Right cardiac atrium (tissue), 5 donors: ENCODE data around the gene LILRB1. TPM values are rescaled to one million over a fixed set of nuclear protein-coding genes. Genes with fewer than 3 reads are reported as not detected.

Experiments used
- ATAC-seq, 2 donors: fragments of 200-7000 bp; cut with Tn5 transposase; one replicate each; pipeline versions ENCODE4 v1.8.0 to v1.9.1; 2020; ENCODE audit warnings: moderate library complexity in 2 of 2, mild to moderate bottlenecking in 1 of 2
- DNase-seq, 3 donors: peaks; one replicate each; pipeline ENCODE4 v3.0.0-alpha.2; 2020
- H3K27ac ChIP-seq: one replicate; pipeline ENCODE4 v1.5.1; 2013; ENCODE audit warnings: mild to moderate bottlenecking, low read length, control low read depth, moderate library complexity
- H3K27me3 ChIP-seq: one replicate; pipeline ENCODE4 v1.6.1; 2013; ENCODE audit not compliant: control insufficient read depth, insufficient read depth
- H3K4me1 ChIP-seq: one replicate; pipeline ENCODE4 v1.6.1; 2013; ENCODE audit warnings: low read length; ENCODE audit not compliant: control insufficient read depth, insufficient read depth
- H3K4me3 ChIP-seq: one replicate; pipeline ENCODE4 v1.5.1; 2013; ENCODE audit warnings: low read length, control low read depth
- H3K9me3 ChIP-seq: one replicate; pipeline ENCODE4 v1.6.1; 2013; ENCODE audit warnings: low read length; ENCODE audit not compliant: control insufficient read depth
- WGBS: extraction: QIAGEN DNeasy Blood & Tissue Kit; methylation state at CpG from one replicate; pipeline ENCODE4 v1.1.7; 2013; 5-methylcytosine and 5-hydroxymethylcytosine counted together
- intact Hi-C, 4 donors: fragments of 100-400 bp; cut with DNase I; formaldehyde crosslinking; loops; one replicate each; pipeline versions ENCODE4 v1.11.0 to v1.14.0; 2022 to 2023
- microRNA-seq, 2 donors: library from miRNA; unstranded; fragments of <30 nt; microRNA quantifications; one replicate each; pipeline ENCODE4 v1.2.0, GENCODE V29; 2020 to 2021
- polyA plus RNA-seq: library from polyadenylated mRNA; stranded (reverse); fragments of 200-250 nt; gene quantifications from one replicate; pipeline ENCODE4 v1.2.3, GENCODE V29; 2013
- total RNA-seq, 4 donors: library from RNA; stranded (reverse); fragmentation: NEBNext Ultra II Directional; extraction: Animal tissue kit (Norgen Biotek cat#: 25700); gene quantifications; one replicate each; pipeline ENCODE4 v1.2.1, GENCODE V29; 2021
- donor health status: healthy with polysubstance abuse.
- donor health status: DM: no; HTN: yes; CAD: no.
- donor health status: DM: no; HTN: no; CAD: no.
- donor health status: DM: no; HTN: yes; CAD: no; lungs with severe emphysema.
- donor health status: DM: yes; HTN: yes; CAD: no.

LILRB1 gene
- total and polyA plus RNA-seq, 5 donors: 1.2 to 4.1 (median 2.7) TPM

DNA sequence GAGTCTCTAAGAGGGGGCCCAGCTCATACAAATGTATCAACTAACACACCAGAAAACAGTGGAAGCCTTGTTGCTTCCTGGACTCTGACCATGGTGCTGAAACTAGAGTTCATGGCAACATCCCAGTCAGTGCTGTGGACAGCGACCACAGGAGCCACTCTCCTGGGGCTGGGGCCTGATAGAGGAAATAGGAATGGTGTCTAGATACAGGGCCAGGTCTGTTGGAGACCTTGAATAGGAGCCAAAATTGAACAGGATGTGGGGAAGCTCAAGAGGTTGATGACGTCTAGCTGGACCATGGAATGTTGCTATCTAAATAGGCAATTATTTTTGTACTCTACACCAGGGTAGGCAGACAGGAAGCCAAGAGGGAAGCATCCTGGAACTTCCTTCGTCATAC is 54.2 kb downstream of the LILRB1 start:
- WGBS: 22% methylated on average over 3 of the region's 3 CpGs
- no peaks in the 10 kb centered on the region for H3K9me3 ChIP-seq
- intact Hi-C loops: loop anchor here in 1 of 4 donors (5.0 kb wide), 1 partner anchor 197 kb away; no protein-coding TSS in a partner anchor
- no peak overlapping the region for H3K4me3 ChIP-seq
- DNase-seq (no peak), ATAC-seq (no peak)
- H3K4me1 ChIP-seq: no peaks in the 10 kb centered on the region
- H3K27me3 ChIP-seq: no peaks in the 10 kb centered on the region
- no peak overlapping the region for H3K27ac ChIP-seq

Small RNAs within 50 kb of the gene (microRNA-seq; reads per million reads assigned to microRNA genes)
- 0 reads per million in 2 donors for gene MIR8061

Other genes starting within 250 kb of the LILRB1 start
- 1 to 10 TPM; 2.4 to 3.0 (median 2.9) TPM for gene TTYH1, start 215.0 kb upstream of the LILRB1 start, total RNA-seq
- gene TTYH1, start 215.0 kb upstream of the LILRB1 start, polyA plus RNA-seq: 3.6 TPM
- gene LENG8, start 181.3 kb upstream of the LILRB1 start, total RNA-seq: 10 to 100 TPM; 66.2 to 87.4 (median 71.4) TPM
- gene LENG8, start 181.3 kb upstream of the LILRB1 start, polyA plus RNA-seq: 77.5 TPM
- 1 to 10 TPM; 2.1 to 4.1 (median 2.7) TPM for gene LENG9, start 166.7 kb upstream of the LILRB1 start, total RNA-seq
- gene LENG9, start 166.7 kb upstream of the LILRB1 start, polyA plus RNA-seq: 2.3 TPM
- gene CDC42EP5, start 157.2 kb upstream of the LILRB1 start, total RNA-seq: 10 to 100 TPM; 10.4 to 22.5 (median 12.8) TPM
- 10.8 TPM for gene CDC42EP5, start 157.2 kb upstream of the LILRB1 start, polyA plus RNA-seq
- gene LAIR2, start 127.7 kb upstream of the LILRB1 start, total RNA-seq: not detected
- gene LAIR2, start 127.7 kb upstream of the LILRB1 start, polyA plus RNA-seq: not detected
- 1 to 10 TPM; 1.6 to 5.6 (median 3.4) TPM for gene LILRA2, start 56.7 kb upstream of the LILRB1 start, total RNA-seq
- gene LILRA2, start 56.7 kb upstream of the LILRB1 start, polyA plus RNA-seq: 0.88 TPM
- gene LILRA1, start 36.9 kb upstream of the LILRB1 start, total RNA-seq: 1 to 10 TPM in 2 of 4 donors, under 1 TPM in 2; 0.64 to 1.5 (median 1.0) TPM
- 0.20 TPM for gene LILRA1, start 36.9 kb upstream of the LILRB1 start, polyA plus RNA-seq
- gene LILRB4, start 32.5 kb downstream of the LILRB1 start, total RNA-seq: 1 to 10 TPM; 3.0 to 5.3 (median 4.6) TPM
- gene LILRB4, start 32.5 kb downstream of the LILRB1 start, polyA plus RNA-seq: 1.4 TPM
- not detected for gene KIR3DL3, start 94.0 kb downstream of the LILRB1 start, total RNA-seq
- gene KIR3DL3, start 94.0 kb downstream of the LILRB1 start, polyA plus RNA-seq: not detected
- not detected for gene KIR2DL3, start 108.0 kb downstream of the LILRB1 start, total RNA-seq
- gene KIR2DL3, start 108.0 kb downstream of the LILRB1 start, polyA plus RNA-seq: 0.07 TPM
- gene KIR2DL1, start 139.3 kb downstream of the LILRB1 start, total RNA-seq: not detected
- gene KIR2DL1, start 139.3 kb downstream of the LILRB1 start, polyA plus RNA-seq: 0.11 TPM
- gene KIR2DL4, start 173.1 kb downstream of the LILRB1 start, total RNA-seq: not detected
- 0.07 TPM for gene KIR2DL4, start 173.1 kb downstream of the LILRB1 start, polyA plus RNA-seq
- gene KIR3DL1, start 186.0 kb downstream of the LILRB1 start, total RNA-seq: not detected
- 0.05 TPM for gene KIR3DL1, start 186.0 kb downstream of the LILRB1 start, polyA plus RNA-seq
- gene KIR2DS4, start 202.2 kb downstream of the LILRB1 start, total RNA-seq: under 1 TPM in 1 of 4 donors, not detected in 3; 0.23 TPM
- gene KIR2DS4, start 202.2 kb downstream of the LILRB1 start, polyA plus RNA-seq: 0.14 TPM
- gene KIR3DL2, start 220.0 kb downstream of the LILRB1 start, total RNA-seq: under 1 TPM in 1 of 4 donors, not detected in 3; 0.11 TPM
- gene KIR3DL2, start 220.0 kb downstream of the LILRB1 start, polyA plus RNA-seq: not detected
- 1 to 10 TPM in 1 of 4 donors, under 1 TPM in 2, not detected in 1; 0.44 to 1.2 (median 0.54) TPM for gene FCAR, start 243.8 kb downstream of the LILRB1 start, total RNA-seq
- 0.18 TPM for gene FCAR, start 243.8 kb downstream of the LILRB1 start, polyA plus RNA-seq